ENCODE measurements around the gene UBE2M.

The UBE2M gene

DNA sequence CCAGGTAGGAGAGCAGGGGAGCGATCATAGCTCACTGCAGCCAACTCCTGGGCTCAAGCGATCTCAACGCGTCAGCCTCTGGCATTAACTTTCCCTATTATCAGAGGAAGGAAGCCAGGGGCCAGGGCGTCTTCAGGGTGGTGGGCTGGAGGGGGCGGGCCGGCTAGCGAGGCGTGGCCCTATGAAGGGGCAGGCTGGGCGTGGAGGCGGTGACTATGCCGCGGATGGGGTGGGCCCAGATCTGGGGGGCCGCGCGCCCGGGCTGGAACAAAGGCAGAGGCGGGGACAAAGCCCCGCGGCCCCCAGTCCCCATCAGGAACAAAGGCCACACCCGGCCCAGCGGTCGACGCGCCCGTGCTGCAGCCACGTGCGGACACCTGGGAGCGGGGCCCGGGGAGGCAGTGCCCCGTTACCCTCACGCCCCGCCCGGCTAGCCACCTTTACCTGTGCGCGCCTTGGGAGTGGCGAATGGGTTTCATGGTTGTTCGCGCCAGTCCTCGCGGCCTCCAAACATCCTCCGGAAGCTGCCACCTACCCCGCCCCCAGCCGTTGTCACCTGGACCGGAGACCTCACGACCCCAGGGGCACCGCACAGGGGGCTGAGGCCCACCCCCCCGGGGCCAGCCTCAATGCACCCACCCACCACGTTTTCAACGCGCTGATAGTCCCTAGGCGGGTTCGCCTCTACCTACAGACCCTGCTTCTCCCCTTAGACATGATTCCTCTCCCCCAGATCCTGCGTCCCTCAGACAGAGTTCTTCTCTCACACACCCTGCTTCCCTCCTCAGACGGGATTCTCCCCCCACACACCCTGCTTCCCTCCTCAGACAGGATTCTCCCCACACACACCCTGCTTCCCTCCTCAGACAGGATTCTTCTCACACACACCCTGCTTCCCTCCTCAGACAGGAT lies 19.9 kb downstream of the UBE2M start:
- peak; percentile 94 for DNase-seq

DNA sequence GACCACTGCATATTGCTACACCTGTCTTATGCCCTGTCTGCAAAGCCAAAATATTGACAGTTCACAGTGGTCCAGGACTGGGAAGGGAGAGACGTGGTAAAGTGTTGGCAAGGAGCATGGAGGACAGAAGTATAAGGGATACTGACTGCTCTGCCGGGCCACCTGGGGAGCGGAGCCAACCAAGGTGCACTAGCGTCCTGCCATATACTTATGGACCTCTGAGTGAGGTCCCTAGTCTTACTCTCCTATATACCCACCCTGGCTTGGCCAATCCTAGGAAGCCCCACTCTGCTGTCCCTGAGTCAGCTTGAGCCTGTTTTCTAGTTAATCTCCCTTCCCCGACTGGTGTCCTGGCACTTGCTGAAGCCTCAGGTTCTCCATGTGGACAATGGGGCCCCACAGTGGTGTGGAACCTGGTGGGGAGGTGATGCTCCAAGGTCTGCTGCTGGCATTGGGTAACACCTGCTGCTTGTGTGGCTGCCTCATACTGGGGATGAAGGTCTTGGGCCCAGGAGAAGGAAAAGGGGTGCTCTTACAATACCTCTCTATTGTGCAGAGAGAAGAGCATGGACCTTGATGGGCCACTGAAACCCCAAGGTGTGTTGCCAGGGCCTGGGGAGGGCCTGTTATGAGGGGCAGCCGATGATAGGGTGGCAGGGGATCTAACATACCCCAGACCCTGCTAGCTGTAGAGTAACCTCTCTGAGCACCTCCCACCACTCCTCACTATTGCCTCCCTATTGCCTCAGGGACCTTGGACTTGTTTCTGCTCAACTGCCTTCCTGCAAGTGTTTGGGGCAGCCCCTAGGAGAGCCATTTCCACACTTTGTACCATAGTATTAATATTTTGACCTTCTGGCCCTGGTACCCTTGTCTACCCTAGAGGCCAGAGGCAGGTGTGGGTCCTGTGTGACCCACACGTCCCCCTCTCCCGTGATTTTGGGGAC lies 21.3 kb downstream of the UBE2M start:
- DNase-seq = no peak

DNA sequence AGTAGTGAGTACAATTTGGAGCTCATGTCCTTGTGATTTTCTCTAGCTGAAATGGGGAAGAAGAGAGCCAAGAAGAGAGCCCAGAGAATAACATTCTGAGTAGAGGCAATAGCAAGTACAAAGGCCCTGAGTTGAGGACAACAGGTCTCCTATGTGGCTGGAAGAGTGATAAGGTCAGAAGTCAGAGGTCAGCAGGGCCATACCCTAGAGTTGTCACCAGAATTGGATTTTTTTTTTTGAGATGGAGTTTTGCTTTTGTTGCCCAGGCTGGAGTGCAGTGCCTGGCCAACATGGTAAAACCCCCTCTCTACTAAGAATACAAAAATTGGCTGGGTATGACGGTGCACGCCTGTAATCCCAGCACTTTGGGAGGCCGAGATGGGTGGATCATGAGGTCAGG lies 22.6 kb downstream of the UBE2M start:
- DNase-seq = no peak

DNA sequence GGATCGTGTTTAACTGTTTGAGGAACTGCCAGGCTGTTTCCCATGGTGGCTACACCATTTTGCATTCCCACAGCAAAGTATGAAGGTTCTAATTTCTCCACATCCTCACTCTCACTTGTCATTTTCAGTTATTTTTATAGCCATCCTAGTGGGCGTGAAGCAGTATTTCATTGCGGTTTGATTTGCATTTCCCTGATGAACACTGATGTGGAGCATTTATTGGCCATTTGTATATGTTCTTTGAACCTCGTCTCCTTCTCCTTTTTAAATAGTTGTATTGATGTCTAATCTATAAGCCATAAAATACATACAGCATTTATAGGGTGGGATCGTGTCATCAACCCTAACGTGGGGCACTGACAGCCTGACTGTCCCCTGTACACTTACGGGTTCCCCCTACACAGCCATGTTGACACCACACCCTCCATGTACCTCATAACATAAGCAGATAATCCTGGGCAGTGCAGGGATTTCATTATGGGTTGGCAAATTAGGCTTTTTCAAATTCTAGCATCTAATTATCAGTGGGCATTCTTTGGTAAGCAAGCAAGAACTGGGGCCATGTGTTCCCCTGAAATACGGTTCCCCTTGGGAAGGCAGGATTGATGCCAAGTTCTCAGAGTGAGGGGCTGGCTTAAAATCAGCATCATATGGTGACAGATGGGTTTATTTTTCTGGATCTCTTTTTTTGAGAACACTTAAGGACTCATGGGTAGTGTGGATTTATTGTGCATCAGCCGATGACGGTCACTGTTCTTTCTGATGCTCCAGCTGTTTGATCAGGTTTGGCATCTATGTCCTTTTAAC lies 27.2 kb downstream of the UBE2M start:
- DNase-seq = no peak

DNA sequence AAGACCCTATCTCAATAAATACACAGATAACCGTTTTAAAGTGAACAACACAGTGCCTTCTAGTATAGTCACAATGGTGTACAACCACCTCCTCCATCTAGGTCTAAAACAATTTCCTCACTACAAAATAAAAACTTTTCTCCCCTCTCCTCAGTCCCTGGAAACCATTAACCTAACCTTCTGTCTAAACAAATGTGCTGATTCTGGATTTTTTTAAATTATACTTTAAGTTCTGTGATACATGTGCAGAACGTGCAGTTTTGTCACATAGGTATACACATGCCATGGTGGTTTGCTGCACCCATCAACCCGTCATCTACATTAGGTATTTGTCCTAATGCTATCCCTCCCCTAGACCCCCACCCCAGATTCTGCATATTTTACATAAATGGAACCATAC lies 29.0 kb downstream of the UBE2M start:
- no peak for DNase-seq

DNA sequence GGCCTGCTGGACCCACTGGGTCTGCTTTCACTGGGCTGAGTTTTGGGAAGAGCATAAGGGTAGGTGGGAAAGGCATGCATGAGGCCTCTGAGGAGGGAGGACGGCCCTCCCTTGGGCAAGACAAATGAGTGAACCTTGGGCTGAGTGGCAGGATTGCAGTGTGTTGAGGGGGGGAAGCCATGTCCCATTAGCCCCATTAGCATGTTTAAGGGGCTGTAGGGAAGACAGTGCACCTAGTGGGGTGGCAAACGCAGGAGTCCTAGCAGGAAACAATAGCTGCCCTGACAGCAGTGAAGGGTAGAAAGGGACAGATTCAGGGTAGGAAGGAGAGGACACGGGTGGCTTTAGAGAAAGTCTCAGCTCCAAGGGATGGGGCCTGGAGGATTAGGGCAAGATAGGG lies 35.7 kb downstream of the UBE2M start:
- DNase-seq = no peak

DNA sequence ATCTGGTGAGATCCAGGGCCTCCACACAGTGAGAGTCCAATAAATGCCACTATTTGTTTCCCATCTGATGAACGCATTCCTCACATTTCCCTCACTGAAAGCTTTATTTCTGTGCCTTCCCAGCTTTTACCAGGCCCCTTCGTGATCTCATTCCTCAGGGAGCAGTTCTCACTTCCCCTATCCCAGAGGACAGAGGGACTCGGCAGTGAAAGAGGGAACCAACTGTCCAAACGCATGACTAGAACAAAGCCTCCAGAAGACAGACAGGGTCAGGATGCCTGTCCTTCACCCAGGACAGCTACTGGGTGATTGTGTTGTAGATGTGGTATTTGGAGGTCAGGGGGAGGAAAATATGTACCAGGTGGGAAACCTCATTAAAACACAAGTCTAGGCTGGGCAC lies 36.8 kb downstream of the UBE2M start:
- no peak for DNase-seq

DNA sequence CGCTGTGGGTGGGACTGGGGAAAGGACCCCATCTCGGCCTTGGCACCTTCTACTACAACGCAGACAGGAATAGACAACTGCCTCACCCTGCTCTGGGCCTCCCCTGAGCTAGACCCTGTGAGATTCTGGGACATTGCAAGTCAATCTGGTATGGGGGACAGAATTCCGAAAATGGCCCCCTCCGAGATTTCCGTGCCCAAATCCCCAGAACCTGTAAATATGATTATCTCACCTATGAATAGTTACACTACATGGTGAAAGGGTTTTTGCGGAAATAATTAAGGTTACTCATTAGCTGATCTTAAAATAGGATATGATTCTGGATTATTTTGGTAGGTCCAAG lies 38.2 kb downstream of the UBE2M start:
- no peak for DNase-seq

DNA sequence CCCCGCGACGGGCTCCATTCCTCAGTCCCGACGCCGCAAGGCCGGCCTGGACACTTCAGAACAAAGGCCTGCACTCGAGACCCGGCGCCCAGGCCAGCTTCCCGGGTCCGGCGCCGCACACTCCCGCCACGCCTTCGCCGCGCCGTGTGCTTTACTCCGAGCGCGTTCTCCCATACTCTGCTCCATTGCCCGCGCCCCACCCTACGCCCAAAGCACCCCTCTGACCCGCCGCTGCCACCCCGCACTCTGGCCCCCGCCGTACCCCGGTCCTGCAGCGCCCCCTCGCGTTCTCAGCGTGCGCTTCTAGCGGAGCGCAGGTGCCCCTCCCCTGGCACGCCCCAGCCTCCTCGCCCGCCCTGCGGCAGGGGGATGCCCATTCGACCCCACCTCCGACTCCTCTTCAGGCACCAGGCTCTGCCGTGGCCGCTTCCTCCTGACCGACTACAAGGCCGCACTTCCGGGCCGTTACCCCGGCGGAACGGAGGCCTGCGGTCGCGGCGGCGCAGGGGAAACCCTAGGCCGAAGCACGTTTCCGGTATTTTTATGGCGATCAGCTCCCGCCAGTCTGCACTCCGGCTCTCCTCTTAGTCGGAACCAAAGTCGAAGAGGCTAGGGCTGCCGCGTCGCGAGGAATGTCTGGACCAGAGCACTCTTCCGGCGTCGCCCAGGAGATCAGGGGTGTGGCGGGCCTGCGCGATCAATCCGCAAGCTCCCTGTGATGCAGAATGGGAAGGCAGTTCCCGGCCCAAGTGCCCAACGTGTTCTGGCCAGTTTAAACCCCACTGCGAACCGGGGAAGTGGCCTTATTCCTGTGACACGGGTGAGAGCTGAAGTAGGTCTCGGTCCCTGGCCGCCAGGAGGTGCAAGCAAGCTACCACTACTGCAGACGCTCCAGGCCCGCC lies 38.8 kb downstream of the UBE2M start, which contains the start of gene ZBTB45:
Gene ZBTB45, minus strand, starts transcription at position 456 of the 902 bp plus-strand sequence. CDS start 2,137 bp downstream, outside the sequence.
- DNase-seq = peak; percentile 98

DNA sequence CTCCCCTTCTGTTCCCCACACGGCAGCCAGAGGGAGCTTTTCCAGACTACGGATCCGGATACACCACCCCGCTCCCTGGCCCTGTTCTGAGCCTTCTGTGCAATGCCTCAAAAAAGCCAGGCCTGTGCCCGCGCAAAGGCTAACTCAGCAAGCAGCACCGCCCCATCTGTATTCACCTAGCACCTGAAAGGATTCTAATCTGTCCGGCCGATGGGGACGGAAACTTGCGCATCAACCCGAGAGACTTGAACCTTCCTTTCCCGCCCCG lies 39.4 kb downstream of the UBE2M start:
- DNase-seq = peak; percentile 89

DNA sequence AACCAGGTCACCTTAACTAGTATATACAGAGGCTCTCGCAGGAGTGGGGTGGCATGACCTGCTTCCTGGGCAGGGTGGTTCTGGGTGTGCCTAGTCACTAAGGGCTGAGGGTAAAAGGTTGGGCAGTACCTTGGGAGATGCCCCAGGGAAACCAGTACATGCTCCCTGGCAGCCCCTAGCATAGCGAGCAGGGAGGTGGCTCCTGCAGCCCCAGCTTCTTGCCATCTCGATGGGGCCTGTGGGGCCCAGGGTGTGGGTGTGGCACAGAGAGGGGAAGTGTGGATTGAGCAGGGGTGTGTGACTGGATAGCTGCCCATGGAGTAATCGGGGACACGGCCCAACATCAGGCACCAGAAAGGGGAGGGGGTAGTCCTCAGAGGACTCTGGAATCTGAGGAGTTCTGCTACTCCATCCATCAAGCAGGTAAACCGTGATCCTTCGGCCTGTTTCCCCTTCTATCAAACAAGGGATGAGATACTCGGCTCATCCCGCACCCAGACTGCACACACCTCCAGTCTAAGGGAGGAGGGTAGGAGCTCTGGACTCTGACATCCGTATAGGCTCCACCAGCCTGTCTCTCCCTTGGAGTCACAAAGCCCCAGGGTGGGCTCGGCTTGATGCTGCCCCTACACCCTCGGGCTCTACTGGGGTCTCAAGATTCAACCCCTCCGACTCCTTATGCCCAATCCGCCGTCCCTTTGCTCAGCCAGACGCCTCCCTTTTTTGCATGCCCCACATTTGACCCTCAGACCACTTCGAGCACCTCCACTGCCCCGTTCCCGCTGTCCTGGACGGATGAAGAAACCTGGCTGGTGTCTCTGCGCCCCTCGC lies 39.9 kb downstream of the UBE2M start:
- peak; percentile 38 for DNase-seq

DNA sequence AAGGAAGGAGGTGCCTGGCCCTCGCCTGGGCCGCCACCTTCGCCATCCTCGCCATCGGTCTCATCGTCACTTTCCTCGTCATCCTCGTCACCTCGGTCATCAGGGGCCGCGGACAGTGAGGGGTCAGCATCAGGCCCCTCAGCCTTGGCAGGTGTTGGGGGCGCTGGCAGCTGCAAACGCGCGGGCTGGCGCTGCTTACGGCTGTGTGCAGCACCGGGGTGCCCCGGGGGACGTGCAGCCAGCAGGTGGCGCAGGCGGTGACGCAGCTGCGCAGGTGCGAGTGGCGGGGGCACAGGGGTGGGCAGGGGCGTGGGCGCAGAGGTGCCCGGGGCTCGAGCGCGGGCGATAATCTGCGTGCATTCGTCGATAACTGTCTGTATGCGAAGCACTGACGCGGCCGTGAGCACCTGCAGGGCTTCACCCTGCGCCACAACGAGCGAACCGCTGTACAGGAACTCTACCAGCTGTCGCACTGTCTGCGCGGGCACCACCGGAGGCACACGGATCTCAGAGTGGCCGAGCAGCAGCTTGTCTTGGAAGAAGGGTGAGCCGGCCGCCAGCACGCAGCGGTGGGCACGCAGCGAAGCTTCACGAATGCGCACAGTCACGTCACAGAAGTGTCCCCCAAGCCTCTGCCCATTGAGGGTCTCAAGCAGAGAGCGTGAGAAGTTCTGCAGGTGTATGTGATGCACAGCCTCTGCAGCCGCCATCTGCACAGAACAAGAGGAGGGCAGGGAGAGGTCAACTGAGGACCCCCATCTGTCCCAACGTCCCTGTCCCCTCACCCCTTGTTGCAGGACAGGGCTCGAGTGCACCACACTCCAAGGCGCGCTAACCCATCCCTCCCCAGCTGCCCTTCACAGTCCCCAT lies 41.2 kb downstream of the UBE2M start:
- no peak for DNase-seq

DNA sequence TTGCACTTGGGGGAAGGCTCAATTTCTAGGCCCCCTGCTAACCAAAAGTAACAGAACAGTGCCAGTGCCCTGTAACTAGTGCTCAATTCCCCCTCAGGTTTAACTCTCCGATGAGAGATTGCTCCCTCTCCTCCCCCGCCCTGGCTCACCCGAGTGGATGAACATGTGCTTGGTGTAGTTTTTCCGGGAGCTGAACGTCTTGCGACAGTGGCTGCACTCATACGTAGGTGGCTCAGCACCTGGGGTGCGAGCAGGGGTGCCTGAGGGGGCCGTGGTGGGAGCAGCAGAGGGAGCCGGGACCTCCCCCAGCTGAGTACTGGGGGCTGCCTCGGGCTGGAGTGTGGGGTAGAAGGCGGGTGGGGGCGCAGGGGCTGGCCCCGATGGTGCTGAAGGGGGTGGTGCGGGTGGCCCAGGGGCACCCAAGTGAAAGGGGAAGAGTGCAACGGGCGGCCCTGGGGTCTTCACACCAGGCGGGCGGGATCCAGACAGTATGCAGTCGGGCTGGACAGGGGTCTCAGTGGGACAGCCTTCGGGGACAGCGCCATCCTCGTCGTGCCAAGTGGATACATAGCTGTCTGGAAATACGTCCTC lies 42.1 kb downstream of the UBE2M start:
- no peak for DNase-seq

DNA sequence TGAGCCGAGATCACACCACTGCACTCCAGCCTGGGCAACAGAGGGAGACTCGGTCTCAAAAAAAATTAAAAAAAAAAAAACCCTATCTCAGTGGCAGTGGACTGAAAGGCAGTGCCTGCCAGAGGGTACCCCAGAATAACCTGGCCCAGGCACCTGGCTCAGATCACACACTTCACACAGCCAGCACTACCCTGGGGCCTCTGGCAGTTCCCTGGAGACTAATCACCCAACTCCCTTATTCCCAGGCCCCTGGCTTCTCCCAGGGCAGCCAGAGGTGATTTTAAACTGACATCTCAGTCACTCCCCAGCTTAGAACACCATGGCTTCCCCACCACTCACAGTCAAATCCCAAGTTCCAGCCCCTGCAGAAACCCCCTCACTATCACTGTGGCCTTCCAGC lies 43.2 kb downstream of the UBE2M start:
- no peak for DNase-seq

DNA sequence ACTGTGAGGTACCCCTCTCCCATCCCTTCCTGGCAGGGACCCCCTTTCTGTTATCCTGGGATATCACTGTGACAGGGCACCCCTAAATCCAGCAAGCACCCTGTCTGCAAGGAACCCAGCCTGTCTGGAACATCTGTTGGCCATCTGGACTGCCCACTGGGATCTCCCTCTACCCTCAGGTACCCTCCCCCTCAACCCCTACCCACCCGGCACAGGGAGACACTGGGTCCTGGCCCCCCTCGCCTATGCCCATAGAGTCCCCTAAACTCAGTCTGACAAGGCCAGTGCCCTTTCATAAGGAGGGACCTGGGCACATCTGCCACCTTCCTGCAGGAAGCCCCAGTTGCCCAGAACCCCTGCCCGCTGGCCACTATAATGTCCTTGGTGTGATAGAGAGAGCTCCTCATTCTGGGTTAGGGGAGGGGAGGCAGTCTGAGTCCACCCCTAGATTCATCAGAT lies 43.8 kb downstream of the UBE2M start:
- DNase-seq = no peak

DNA sequence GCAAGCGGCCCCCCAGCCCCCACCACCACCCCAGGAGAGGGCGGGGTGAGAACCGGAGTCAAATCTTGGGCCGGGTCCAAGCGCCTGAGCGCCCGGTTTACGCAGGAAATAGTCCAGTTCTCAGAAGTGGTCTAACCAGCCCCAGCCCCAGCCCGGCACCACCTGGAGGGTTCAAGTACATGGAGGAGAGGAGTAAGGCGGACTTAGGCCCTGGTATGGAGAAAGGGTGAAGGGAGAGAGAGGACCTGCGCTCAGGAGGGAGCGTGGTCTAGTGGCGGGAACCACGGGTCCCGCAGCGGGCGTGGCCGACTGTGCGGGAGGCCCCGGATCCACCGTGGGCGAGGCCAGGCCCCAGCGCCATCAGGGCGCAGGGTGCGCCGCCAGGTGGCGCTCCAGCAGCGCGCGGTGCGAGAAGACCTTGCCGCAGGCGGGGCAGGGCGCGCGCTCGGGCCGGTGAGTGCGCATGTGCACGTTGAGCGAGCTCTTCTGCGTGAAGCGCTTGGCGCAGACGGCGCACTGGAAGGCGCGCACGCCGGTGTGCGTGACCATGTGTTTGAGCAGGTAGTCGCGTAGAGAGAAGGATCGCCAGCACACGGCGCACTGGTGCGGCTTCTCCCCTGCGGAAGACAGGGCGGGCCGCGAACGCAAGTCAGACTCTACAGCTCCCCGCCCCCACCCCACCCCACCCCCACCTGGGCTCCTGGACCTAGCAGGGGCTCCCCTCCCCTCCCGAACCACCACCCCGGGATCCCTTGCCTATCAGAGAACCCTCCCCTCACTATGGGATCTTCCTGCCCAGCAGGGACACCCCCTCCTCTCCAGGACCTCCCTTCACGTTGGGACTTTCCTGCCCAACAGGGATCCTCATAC lies 44.5 kb downstream of the UBE2M start:
- no peak for DNase-seq

DNA sequence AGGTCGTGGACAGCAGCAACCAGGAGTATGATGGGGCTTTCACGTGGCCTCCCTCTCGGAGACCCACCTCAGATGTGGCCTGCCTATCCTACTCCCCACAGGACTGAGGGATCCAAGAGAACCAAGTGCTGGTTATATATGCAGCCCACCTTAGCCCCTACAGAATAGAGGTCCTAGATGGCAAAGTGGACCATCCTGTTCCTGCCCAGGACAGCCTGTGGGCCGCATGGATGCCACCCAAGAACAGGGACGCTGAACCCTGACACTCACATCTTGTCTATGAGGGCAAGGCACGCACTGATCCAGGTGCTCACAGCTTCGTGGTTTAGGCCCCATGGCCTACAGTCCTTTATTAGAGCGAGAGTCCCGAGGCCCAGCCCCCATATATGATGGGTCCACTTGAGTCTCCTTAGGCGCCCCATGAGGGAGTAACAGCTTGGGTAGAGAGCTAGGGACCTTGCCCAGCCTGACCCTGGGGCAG lies 45.2 kb downstream of the UBE2M start:
- no peak for DNase-seq

Measured in NCI-H82 (cell line).